ENCODE results near the gene DTNBP1.

DTNBP1 gene

GRCh38 chr6:15682965-15683822, 20.4 kb upstream of the DTNBP1 start:
- H3K9ac ChIP-seq (ENCODE audit: low read length), result no peak overlapping the region
- DNase-seq, result no peak
- no peaks in the 10 kb centered on the region for H3K4me1 ChIP-seq (ENCODE audit: control insufficient read depth, low read depth, low read length)
- H3K4me2 ChIP-seq (ENCODE audit: low read length), result no peak overlapping the region
- H3K4me3 ChIP-seq (ENCODE audit: low read length), result no peak overlapping the region
- H3K79me2 ChIP-seq (ENCODE audit: control insufficient read depth, insufficient read depth, low read length), result no peaks in the 10 kb centered on the region
- H2BK5ac ChIP-seq (ENCODE audit: low read length), result no peak overlapping the region
- no peak overlapping the region for H2BK15ac ChIP-seq (replicated peaks; ENCODE audit: low read depth)
- H3K27ac ChIP-seq (ENCODE audit: low read depth, low read length), result no peak overlapping the region
- H4K8ac ChIP-seq (ENCODE audit: low read depth, low read length), result no peak overlapping the region
- no peak overlapping the region for H3K18ac ChIP-seq (ENCODE audit: low read length)
- no peaks in the 10 kb centered on the region for H3K36me3 ChIP-seq (ENCODE audit: control insufficient read depth, insufficient read depth, low read length)
- H3K56ac ChIP-seq (ENCODE audit: low read length), result no peak overlapping the region
- no CpG with 5 or more reads among the region's 7 CpGs for WGBS (ENCODE audit: extremely low coverage, insufficient coverage, low lambda C conversion rate)
- H2BK120ac ChIP-seq (ENCODE audit: low read depth, low read length), result no peak overlapping the region
- H3K79me1 ChIP-seq (ENCODE audit: low read length), result no peaks in the 10 kb centered on the region
- no peaks in the 10 kb centered on the region for H3K27me3 ChIP-seq (ENCODE audit: insufficient read depth, low read length, poor library complexity)
- no peak overlapping the region for H2AK5ac ChIP-seq (ENCODE audit: low read length)
- H3K4ac ChIP-seq (ENCODE audit: low read depth, low read length), result no peak overlapping the region
- no peak overlapping the region for H4K5ac ChIP-seq (ENCODE audit: low read length)
- H3K23ac ChIP-seq (ENCODE audit: low read length), result no peak overlapping the region

- no peak overlapping the region for H3K4ac ChIP-seq (ENCODE audit: low read depth, low read length)
- DNase-seq, result no peak
- no peaks in the 10 kb centered on the region for H3K79me1 ChIP-seq (ENCODE audit: low read length)
- H4K5ac ChIP-seq (ENCODE audit: low read length), result no peak overlapping the region
- no peaks in the 10 kb centered on the region for H3K36me3 ChIP-seq (ENCODE audit: control insufficient read depth, insufficient read depth, low read length)
- no peak overlapping the region for H3K56ac ChIP-seq (ENCODE audit: low read length)
- H3K23ac ChIP-seq (ENCODE audit: low read length), result no peak overlapping the region
- H3K9ac ChIP-seq (ENCODE audit: low read length), result no peak overlapping the region
- H3K4me3 ChIP-seq (ENCODE audit: low read length), result no peak overlapping the region
- no CpG with 5 or more reads among the region's 1 CpG for WGBS (ENCODE audit: extremely low coverage, insufficient coverage, low lambda C conversion rate)
- H3K4me1 ChIP-seq (ENCODE audit: control insufficient read depth, low read depth, low read length), result no peaks in the 10 kb centered on the region
- no peaks in the 10 kb centered on the region for H3K27me3 ChIP-seq (ENCODE audit: insufficient read depth, low read length, poor library complexity)
- no peaks in the 10 kb centered on the region for H3K79me2 ChIP-seq (ENCODE audit: control insufficient read depth, insufficient read depth, low read length)
- H3K18ac ChIP-seq (ENCODE audit: low read length), result no peak overlapping the region
- no peak overlapping the region for H4K8ac ChIP-seq (ENCODE audit: low read depth, low read length)
- H2BK15ac ChIP-seq (replicated peaks; ENCODE audit: low read depth), result no peak overlapping the region
- H2BK120ac ChIP-seq (ENCODE audit: low read depth, low read length), result no peak overlapping the region
- H3K4me2 ChIP-seq (ENCODE audit: low read length), result no peak overlapping the region
- no peak overlapping the region for H3K27ac ChIP-seq (ENCODE audit: low read depth, low read length)
- H2AK5ac ChIP-seq (ENCODE audit: low read length), result no peak overlapping the region
- no peak overlapping the region for H2BK5ac ChIP-seq (ENCODE audit: low read length)
These were observed 19.1 kb upstream of the DTNBP1 start for GRCh38 chr6:15681946-15682345.

DNA sequence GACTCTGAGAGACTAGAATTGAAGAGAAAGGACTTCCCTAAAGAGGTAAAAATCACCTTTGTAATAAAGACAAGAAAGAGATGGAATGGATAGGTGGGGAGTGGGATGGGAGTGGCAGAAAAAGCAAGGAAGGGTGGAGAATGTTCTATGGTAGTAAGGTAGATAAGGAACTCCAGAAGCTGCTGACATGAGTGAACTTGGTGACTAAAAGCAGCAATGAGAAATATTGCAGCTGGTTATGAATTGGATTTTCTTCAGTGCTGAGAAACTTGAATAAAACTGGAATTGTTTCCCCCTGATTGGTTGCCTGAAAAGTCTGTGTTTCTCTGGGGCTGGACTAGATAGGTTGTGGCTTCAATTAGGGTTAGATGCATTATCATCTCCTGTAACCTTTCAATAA, 15.7 kb upstream of the DTNBP1 start:
- H2AK5ac ChIP-seq (ENCODE audit: low read length), result no peak overlapping the region
- H2BK120ac ChIP-seq (ENCODE audit: low read depth, low read length), result no peak overlapping the region
- no peak overlapping the region for H3K56ac ChIP-seq (ENCODE audit: low read length)
- DNase-seq, result no peak
- no peak overlapping the region for H2BK5ac ChIP-seq (ENCODE audit: low read length)
- no peak overlapping the region for H3K4me3 ChIP-seq (ENCODE audit: low read length)
- H3K18ac ChIP-seq (ENCODE audit: low read length), result no peak overlapping the region
- H3K9ac ChIP-seq (ENCODE audit: low read length), result no peak overlapping the region
- H3K27me3 ChIP-seq (ENCODE audit: insufficient read depth, low read length, poor library complexity), result no peaks in the 10 kb centered on the region
- H3K4ac ChIP-seq (ENCODE audit: low read depth, low read length), result no peak overlapping the region
- no peak overlapping the region for H3K27ac ChIP-seq (ENCODE audit: low read depth, low read length)
- no peaks in the 10 kb centered on the region for H3K79me1 ChIP-seq (ENCODE audit: low read length)
- H3K23ac ChIP-seq (ENCODE audit: low read length), result no peak overlapping the region
- H2BK15ac ChIP-seq (replicated peaks; ENCODE audit: low read depth), result no peak overlapping the region
- no peaks in the 10 kb centered on the region for H3K36me3 ChIP-seq (ENCODE audit: control insufficient read depth, insufficient read depth, low read length)
- no peak overlapping the region for H4K8ac ChIP-seq (ENCODE audit: low read depth, low read length)
- H3K4me2 ChIP-seq (ENCODE audit: low read length), result no peak overlapping the region
- H4K5ac ChIP-seq (ENCODE audit: low read length), result no peak overlapping the region
- no peaks in the 10 kb centered on the region for H3K4me1 ChIP-seq (ENCODE audit: control insufficient read depth, low read depth, low read length)
- no peaks in the 10 kb centered on the region for H3K79me2 ChIP-seq (ENCODE audit: control insufficient read depth, insufficient read depth, low read length)

DNA sequence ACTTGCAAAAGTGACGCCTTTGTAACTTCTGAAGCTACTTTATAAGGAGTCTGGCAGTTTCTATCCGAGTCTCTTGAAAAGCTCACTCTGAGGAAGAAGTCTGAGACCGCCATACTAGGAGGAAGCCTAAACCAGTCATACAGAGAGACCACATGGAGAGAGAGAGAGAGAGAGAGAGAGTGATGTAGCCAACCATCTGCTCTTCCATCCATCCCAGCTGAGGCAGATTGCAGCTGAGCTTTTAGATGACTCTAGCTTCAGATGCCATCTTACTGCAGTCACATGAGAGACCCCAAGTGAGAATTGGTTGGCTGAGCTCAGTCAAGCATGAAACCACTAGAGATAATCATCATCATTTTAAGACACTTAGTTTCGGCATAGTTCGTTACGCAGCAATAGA, 15.0 kb upstream of the DTNBP1 start:
- Histone ChIP-seq H3K4me1 (ENCODE audit: control insufficient read depth, low read depth, low read length) (no peaks in the 10 kb centered on the region), H3K56ac (ENCODE audit: low read length) (no peak overlapping the region), H2BK120ac (ENCODE audit: low read depth, low read length) (no peak overlapping the region), H3K4me2 (ENCODE audit: low read length) (no peak overlapping the region), H3K36me3 (ENCODE audit: control insufficient read depth, insufficient read depth, low read length) (no peaks in the 10 kb centered on the region), H4K8ac (ENCODE audit: low read depth, low read length) (no peak overlapping the region), H3K4me3 (ENCODE audit: low read length) (no peak overlapping the region), H3K79me1 (ENCODE audit: low read length) (no peaks in the 10 kb centered on the region), H3K79me2 (ENCODE audit: control insufficient read depth, insufficient read depth, low read length) (no peaks in the 10 kb centered on the region), H3K4ac (ENCODE audit: low read depth, low read length) (no peak overlapping the region), H4K5ac (ENCODE audit: low read length) (no peak overlapping the region), H3K27me3 (ENCODE audit: insufficient read depth, low read length, poor library complexity) (no peaks in the 10 kb centered on the region), H2AK5ac (ENCODE audit: low read length) (no peak overlapping the region), H2BK5ac (ENCODE audit: low read length) (no peak overlapping the region), H3K27ac (ENCODE audit: low read depth, low read length) (no peak overlapping the region), H2BK15ac (replicated peaks; ENCODE audit: low read depth) (no peak overlapping the region), H3K9ac (ENCODE audit: low read length) (no peak overlapping the region), H3K18ac (ENCODE audit: low read length) (no peak overlapping the region), H3K23ac (ENCODE audit: low read length) (no peak overlapping the region)
- no CpG with 5 or more reads among the region's 6 CpGs for WGBS (ENCODE audit: extremely low coverage, insufficient coverage, low lambda C conversion rate)
- no peak for DNase-seq

DNA sequence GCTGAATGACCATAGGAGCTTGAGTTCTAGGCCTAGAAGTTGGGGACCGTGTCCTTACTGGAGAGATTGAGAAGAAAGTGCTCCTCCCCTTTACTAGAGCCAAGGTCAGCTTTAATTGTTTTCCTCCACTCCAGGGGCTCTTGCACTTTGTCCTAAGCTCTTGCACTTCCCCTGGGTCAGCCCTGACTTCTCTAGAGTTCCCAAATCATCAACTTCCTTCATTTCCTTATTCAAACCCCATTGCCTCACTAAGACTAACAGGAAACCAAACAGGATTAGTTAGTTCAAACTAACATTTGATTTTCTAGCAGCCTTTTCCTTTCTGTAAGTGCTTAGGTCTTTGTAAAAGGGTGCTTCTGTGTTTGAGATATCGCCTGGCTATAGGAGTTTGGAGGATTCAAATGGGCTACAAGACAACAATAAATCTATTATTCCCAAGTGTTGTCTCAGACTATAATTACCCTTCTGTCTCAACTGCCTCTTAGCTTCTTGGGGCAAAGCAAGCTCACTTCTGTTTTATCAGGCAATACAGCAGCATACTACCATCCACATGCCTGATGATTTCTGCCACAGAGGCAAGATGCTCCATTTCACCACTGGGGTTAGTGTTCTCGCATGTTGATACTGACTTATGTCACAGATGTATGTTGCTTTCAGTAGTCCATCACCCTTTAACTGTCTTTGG, 12.8 kb upstream of the DTNBP1 start:
- no peaks in the 10 kb centered on the region for H3K27me3 ChIP-seq (ENCODE audit: insufficient read depth, low read length, poor library complexity)
- H3K56ac ChIP-seq (ENCODE audit: low read length), result no peak overlapping the region
- no peak overlapping the region for H2BK5ac ChIP-seq (ENCODE audit: low read length)
- H3K18ac ChIP-seq (ENCODE audit: low read length), result no peak overlapping the region
- H3K79me2 ChIP-seq (ENCODE audit: control insufficient read depth, insufficient read depth, low read length), result no peaks in the 10 kb centered on the region
- no peak overlapping the region for H4K8ac ChIP-seq (ENCODE audit: low read depth, low read length)
- no peaks in the 10 kb centered on the region for H3K36me3 ChIP-seq (ENCODE audit: control insufficient read depth, insufficient read depth, low read length)
- H4K5ac ChIP-seq (ENCODE audit: low read length), result no peak overlapping the region
- H3K4me1 ChIP-seq (ENCODE audit: control insufficient read depth, low read depth, low read length), result no peaks in the 10 kb centered on the region
- H3K4me3 ChIP-seq (ENCODE audit: low read length), result no peak overlapping the region
- H3K4ac ChIP-seq (ENCODE audit: low read depth, low read length), result no peak overlapping the region
- DNase-seq, result no peak
- no peak overlapping the region for H2BK120ac ChIP-seq (ENCODE audit: low read depth, low read length)
- H2BK15ac ChIP-seq (replicated peaks; ENCODE audit: low read depth), result no peak overlapping the region
- no peaks in the 10 kb centered on the region for H3K79me1 ChIP-seq (ENCODE audit: low read length)
- no peak overlapping the region for H3K27ac ChIP-seq (ENCODE audit: low read depth, low read length)
- WGBS (ENCODE audit: extremely low coverage, insufficient coverage, low lambda C conversion rate), result no CpG with 5 or more reads among the region's 3 CpGs
- H3K9ac ChIP-seq (ENCODE audit: low read length), result no peak overlapping the region
- no peak overlapping the region for H2AK5ac ChIP-seq (ENCODE audit: low read length)
- H3K23ac ChIP-seq (ENCODE audit: low read length), result no peak overlapping the region
- H3K4me2 ChIP-seq (ENCODE audit: low read length), result no peak overlapping the region

Measured in mesendoderm (in vitro differentiated cells).